ENCODE data around the gene OR4F6. TPM values are rescaled to one million over a fixed set of nuclear protein-coding genes. Genes with fewer than 3 reads are reported as not detected.

The OR4F6 gene
- total and polyA plus RNA-seq, 2 donors (not counting 1 experiment from before 2014, with no cell fraction given) = not detected

DNA sequence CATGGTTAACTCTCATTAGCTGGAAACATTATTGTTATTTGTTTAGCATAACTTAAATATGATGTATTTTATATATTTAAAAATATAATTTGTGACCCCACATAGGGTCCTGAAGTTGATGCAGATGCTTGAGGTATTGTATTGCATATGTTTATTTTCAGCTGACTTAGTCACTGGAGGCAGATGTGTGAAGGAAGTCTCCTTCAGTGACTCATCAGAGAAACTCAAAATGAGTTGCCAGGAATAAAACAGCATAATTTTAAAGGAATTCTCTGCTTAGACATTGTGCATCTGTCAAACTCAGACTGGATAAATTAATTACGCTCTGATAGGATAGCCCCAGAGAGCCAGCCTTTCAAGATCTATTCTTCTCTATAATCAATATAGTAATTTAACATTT lies 7.9 kb upstream of the OR4F6 start:
- H3K27ac Mint-ChIP-seq = no peak overlapping the region
- DNase-seq = no peak
- intact Hi-C loops (cut with micrococcal nuclease) = no loop called here
- no peak for ATAC-seq (ENCODE audit: low read depth)
- no peaks in the 10 kb centered on the region for H3K79me2 ChIP-seq (ENCODE audit: control insufficient read depth, insufficient read depth, low read length)
- no peaks in the 10 kb centered on the region for H4K20me1 ChIP-seq (ENCODE audit: control insufficient read depth, insufficient read depth, low read length, poor library complexity, severe bottlenecking)
- H2AFZ ChIP-seq (ENCODE audit: insufficient read depth, low read depth, low read length, poor library complexity, severe bottlenecking) = no peak overlapping the region
- H3K4me1 ChIP-seq (ENCODE audit: control insufficient read depth in 2 of 2, insufficient read depth in 2 of 2, low read length in 2 of 2) = no peaks in the 10 kb centered on the region
- CTCF ChIA-PET = no interaction called here
- WGBS (ENCODE audit: insufficient coverage) = no CpG with 5 or more reads among the region's 1 CpG
- H3K9ac ChIP-seq (ENCODE audit: low read length) = no peak overlapping the region
- H3K36me3 ChIP-seq (replicated peaks in 1 of 2; ENCODE audit: control extremely low read depth in 1 of 2, control insufficient read depth in 1 of 2, extremely low read depth in 1 of 2, insufficient read depth in 2 of 2, low read length in 1 of 2) = no peaks in the 10 kb centered on the region
- no peaks in the 10 kb centered on the region for H3K9me3 ChIP-seq (ENCODE audit: control extremely low read depth in 1 of 3, control insufficient read depth in 2 of 3, insufficient read depth in 1 of 3, low read length in 2 of 3)
- TF ChIP-seq CTCF (IDR thresholded peaks at IDR 0.05) = no peak
- no peak for TF ChIP-seq EZH2 (IDR thresholded peaks at IDR 0.05; ENCODE audit: borderline replicate concordance, insufficient read depth, low read depth, low read length, poor library complexity, severe bottlenecking)
- no peaks in the 10 kb centered on the region for H3K9me3 Mint-ChIP-seq (ENCODE audit: insufficient read depth)
- no peak overlapping the region for H3K27ac ChIP-seq (ENCODE audit: low read length in 2 of 2)
- H3K4me3 ChIP-seq (ENCODE audit: control extremely low read depth in 1 of 5, extremely low read depth in 1 of 5, insufficient read depth in 1 of 5, low read depth in 2 of 5, low read length in 4 of 5) = no peak overlapping the region
- H3K4me1 Mint-ChIP-seq = no peaks in the 10 kb centered on the region
- H3K27me3 Mint-ChIP-seq = peaks cover 16% of the 10 kb centered on the region
- H3K4me2 ChIP-seq (replicated peaks; ENCODE audit: low read depth, low read length, poor library complexity, severe bottlenecking) = no peak overlapping the region
- POLR2A ChIA-PET = no interaction called here
- peaks cover 0 to 7% (median 0%) of the 10 kb centered on the region in 4 experiments for H3K27me3 ChIP-seq (replicated peaks in 1 of 4; ENCODE audit: control extremely low read depth in 1 of 4, control insufficient read depth in 3 of 4, insufficient read depth in 4 of 4, low read length in 3 of 4)
- H3K4me3 Mint-ChIP-seq = no peak overlapping the region

DNA sequence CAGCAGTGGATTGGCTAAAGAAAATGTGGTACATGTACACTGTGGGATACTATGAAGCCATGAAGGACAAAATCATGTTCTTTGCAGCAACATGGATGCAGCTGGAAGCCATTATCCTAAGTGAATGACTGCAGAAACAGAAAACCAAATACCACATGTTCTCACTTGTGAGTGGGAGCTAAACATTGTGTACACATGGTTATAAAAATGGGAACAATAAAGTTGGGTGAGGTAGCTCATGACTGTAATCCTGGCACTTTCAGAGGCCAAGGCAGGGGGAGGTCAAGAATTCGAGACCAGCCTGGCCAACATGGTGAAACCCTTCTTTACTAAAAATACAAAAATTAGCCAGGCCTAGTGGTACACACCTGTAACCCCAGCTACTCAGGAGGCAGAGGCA lies 3.6 kb upstream of the OR4F6 start:
- ATAC-seq (ENCODE audit: low read depth) = no peak
- intact Hi-C loops (cut with micrococcal nuclease) = no loop called here
- Mint-ChIP-seq H3K27ac (no peak overlapping the region), H3K4me1 (no peaks in the 10 kb centered on the region), H3K27me3 (peaks cover 19% of the 10 kb centered on the region), H3K9me3 (ENCODE audit: insufficient read depth) (no peaks in the 10 kb centered on the region), H3K4me3 (no peak overlapping the region)
- Histone ChIP-seq H3K27me3 (replicated peaks in 1 of 4; ENCODE audit: control extremely low read depth in 1 of 4, control insufficient read depth in 3 of 4, insufficient read depth in 4 of 4, low read length in 3 of 4) (peaks cover 0 to 7% (median 0%) of the 10 kb centered on the region in 4 experiments), H2AFZ (ENCODE audit: insufficient read depth, low read depth, low read length, poor library complexity, severe bottlenecking) (no peak overlapping the region), H3K27ac (ENCODE audit: low read length in 2 of 2) (no peak overlapping the region), H4K20me1 (ENCODE audit: control insufficient read depth, insufficient read depth, low read length, poor library complexity, severe bottlenecking) (no peaks in the 10 kb centered on the region), H3K9me3 (ENCODE audit: control extremely low read depth in 1 of 3, control insufficient read depth in 2 of 3, insufficient read depth in 1 of 3, low read length in 2 of 3) (no peaks in the 10 kb centered on the region), H3K4me2 (replicated peaks; ENCODE audit: low read depth, low read length, poor library complexity, severe bottlenecking) (no peak overlapping the region), H3K4me3 (ENCODE audit: control extremely low read depth in 1 of 5, extremely low read depth in 1 of 5, insufficient read depth in 1 of 5, low read depth in 2 of 5, low read length in 4 of 5) (no peak overlapping the region), H3K9ac (ENCODE audit: low read length) (no peak overlapping the region), H3K4me1 (ENCODE audit: control insufficient read depth in 2 of 2, insufficient read depth in 2 of 2, low read length in 2 of 2) (no peaks in the 10 kb centered on the region), H3K79me2 (ENCODE audit: control insufficient read depth, insufficient read depth, low read length) (no peaks in the 10 kb centered on the region), H3K36me3 (replicated peaks in 1 of 2; ENCODE audit: control extremely low read depth in 1 of 2, control insufficient read depth in 1 of 2, extremely low read depth in 1 of 2, insufficient read depth in 2 of 2, low read length in 1 of 2) (no peaks in the 10 kb centered on the region)
- no peak for DNase-seq
- ChIA-PET POLR2A (no interaction called here), CTCF (no interaction called here)
- TF ChIP-seq EZH2 (IDR thresholded peaks at IDR 0.05; ENCODE audit: borderline replicate concordance, insufficient read depth, low read depth, low read length, poor library complexity, severe bottlenecking) = no peak
- no peak for TF ChIP-seq CTCF (IDR thresholded peaks at IDR 0.05)
- 78% methylated on average over 1 of the region's 1 CpG for WGBS (ENCODE audit: insufficient coverage)

Measured in B cell (primary cell).